ENCODE measurements around the gene CRTC3.

The CRTC3 gene

GRCh38 chr15:90641581-90642463 lies 112.1 kb downstream of the CRTC3 start:
- TF ChIP-seq CTCF (IDR thresholded peaks at IDR 0.05; ENCODE audit: borderline replicate concordance, insufficient read depth, low read depth, low read length) = no peak

GRCh38 chr15:90642464-90643300 lies 113.0 kb downstream of the CRTC3 start:
- no peak overlapping the region for H3K4me3 ChIP-seq (ENCODE audit: low read depth, low read length)
- TF ChIP-seq CTCF (IDR thresholded peaks at IDR 0.05; ENCODE audit: borderline replicate concordance, insufficient read depth, low read depth, low read length) = no peak

More at GRCh38 chr15:90641581-90642463, 112.1 kb downstream of the CRTC3 start:
- H3K4me3 ChIP-seq (ENCODE audit: low read depth, low read length) = no peak overlapping the region

- no peak for TF ChIP-seq CTCF (IDR thresholded peaks at IDR 0.05; ENCODE audit: borderline replicate concordance, insufficient read depth, low read depth, low read length)
- no peak overlapping the region for H3K4me3 ChIP-seq (ENCODE audit: low read depth, low read length)
Observed at GRCh38 chr15:90643301-90643632, 113.5 kb downstream of the CRTC3 start.

- TF ChIP-seq CTCF (IDR thresholded peaks at IDR 0.05; ENCODE audit: borderline replicate concordance, insufficient read depth, low read depth, low read length) = no peak
- no peak overlapping the region for H3K4me3 ChIP-seq (ENCODE audit: low read depth, low read length)
Observed at GRCh38 chr15:90644526-90644925, 114.8 kb downstream of the CRTC3 start.

GRCh38 chr15:90644952-90645725 lies 115.4 kb downstream of the CRTC3 start:
- no peak overlapping the region for H3K4me3 ChIP-seq (ENCODE audit: low read depth, low read length)

More at GRCh38 chr15:90644952-90645725, 115.4 kb downstream of the CRTC3 start:
- TF ChIP-seq CTCF (IDR thresholded peaks at IDR 0.05; ENCODE audit: borderline replicate concordance, insufficient read depth, low read depth, low read length) = no peak
